Activated CD8-positive, alpha-beta memory T cell treated with anti-CD3 and anti-CD28 coated beads, Interleukin-2, amount 50 U/mL, for 48 hours (primary cell): Measurements from ENCODE around the gene BET1.

Experiments used
- DNase-seq: peaks from one replicate; pipeline ENCODE4 v3.0.0-alpha.2; 2020

Gene BET1

GRCh38 chr7:93955304-93955703 lies 48.9 kb downstream of the BET1 start:
- no peak for DNase-seq

- DNase-seq, result no peak
Observed at GRCh38 chr7:93949423-93949822, 54.7 kb downstream of the BET1 start.

- DNase-seq, result no peak
Observed at GRCh38 chr7:93948873-93949272, 55.3 kb downstream of the BET1 start.

GRCh38 chr7:93948106-93948505 lies 56.0 kb downstream of the BET1 start:
- DNase-seq, result no peak

- no peak for DNase-seq
Observed at GRCh38 chr7:93945756-93946535, 58.2 kb downstream of the BET1 start.

- no peak for DNase-seq
Observed at GRCh38 chr7:93945083-93945482, 59.1 kb downstream of the BET1 start.

- no peak for DNase-seq
Observed at GRCh38 chr7:93944673-93945072, 59.5 kb downstream of the BET1 start.

- no peak for DNase-seq
Observed at GRCh38 chr7:93943816-93944540, 60.2 kb downstream of the BET1 start.
